Measurements from ENCODE around the gene CRABP2. TPM values are rescaled to one million over a fixed set of nuclear protein-coding genes. Genes with fewer than 3 reads are reported as not detected.

CRABP2 gene
- total RNA-seq, 1 experiment from 2014 or later: 209 TPM

DNA sequence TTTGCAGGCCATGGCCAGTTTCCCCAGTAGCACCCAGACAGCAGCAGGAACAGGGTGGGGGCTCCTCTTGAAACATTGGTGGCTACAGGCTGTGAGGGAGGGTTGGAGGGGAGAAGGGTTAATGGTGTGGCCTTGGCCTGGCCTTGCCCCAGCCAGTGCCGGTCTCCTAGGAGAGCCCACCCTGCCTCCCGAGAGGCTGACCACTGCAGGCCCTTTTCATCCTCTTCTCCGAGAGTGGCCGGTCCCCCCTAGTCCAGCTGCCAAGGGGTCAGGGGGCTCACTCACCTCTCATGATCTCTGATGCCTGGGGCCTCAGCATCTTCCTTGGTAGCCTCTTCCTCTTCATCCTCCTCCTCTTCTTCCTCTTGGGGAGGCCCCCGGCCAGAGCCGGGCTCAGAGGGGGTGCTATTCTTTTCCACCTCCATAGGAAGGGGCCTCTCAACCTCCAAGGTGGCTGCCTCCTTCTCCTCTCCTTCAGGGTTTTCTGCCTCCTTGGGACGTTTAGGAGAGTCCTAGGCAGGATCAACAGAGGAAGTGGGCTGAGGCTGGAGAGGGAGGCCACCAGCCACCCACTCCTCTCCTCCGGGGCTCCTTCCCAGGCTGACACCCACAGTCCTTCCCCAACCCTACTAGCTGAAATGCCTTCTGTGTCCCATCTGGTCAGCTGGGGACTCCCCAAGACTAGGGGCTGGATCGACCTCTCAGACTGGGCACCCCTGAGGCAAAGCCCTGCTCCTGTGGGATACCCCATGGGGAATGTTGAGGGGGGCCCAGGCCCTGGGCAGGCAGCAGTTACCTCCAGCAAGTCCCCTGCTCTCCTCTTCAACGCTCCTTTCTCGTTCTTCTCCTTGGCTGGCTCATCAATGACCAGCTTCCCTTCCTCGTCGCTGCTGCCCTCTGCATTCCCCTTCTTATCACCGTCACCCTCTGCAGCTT, 38.3 kb upstream of the CRABP2 start:
- H2AFZ ChIP-seq (ENCODE audit: low read depth, low read length, poor library complexity, severe bottlenecking): no peak overlapping the region
- TF ChIP-seq, protein P1, sequence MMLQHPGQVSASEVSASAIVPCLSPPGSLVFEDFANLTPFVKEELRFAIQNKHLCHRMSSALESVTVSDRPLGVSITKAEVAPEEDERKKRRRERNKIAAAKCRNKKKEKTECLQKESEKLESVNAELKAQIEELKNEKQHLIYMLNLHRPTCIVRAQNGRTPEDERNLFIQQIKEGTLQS (IDR thresholded peaks at IDR 0.05): no peak
- TF ChIP-seq EZH2phosphoT487 (IDR thresholded peaks at IDR 0.05; ENCODE audit: borderline replicate concordance): no peak
- no peak for TF ChIP-seq POLR2A (IDR thresholded peaks at IDR 0.05; ENCODE audit: borderline replicate concordance, extremely low read depth, insufficient read depth, insufficient read length)
- TF ChIP-seq POLR2AphosphoS5 (IDR thresholded peaks at IDR 0.05; ENCODE audit: low read depth, low read length): no peak
- no peak for TF ChIP-seq CBX3 (IDR thresholded peaks at IDR 0.05; ENCODE audit: low read depth)
- no peak for TF ChIP-seq ELF1 (IDR thresholded peaks at IDR 0.05; ENCODE audit: borderline replicate concordance, low read depth)
- no peak for TF ChIP-seq YY1 (IDR thresholded peaks at IDR 0.05; ENCODE audit: extremely low read depth, insufficient replicate concordance, low read depth, low read length)
- no peak for TF ChIP-seq SP1 (IDR thresholded peaks at IDR 0.05; ENCODE audit: low read depth)
- no peak for TF ChIP-seq ZFX (IDR thresholded peaks at IDR 0.05)
- H3K4me1 ChIP-seq (ENCODE audit: control insufficient read depth in 1 of 2, insufficient read depth in 2 of 2, low read length in 2 of 2): peaks cover 30 to 55% of the 10 kb centered on the region in 2 experiments
- H3K27me3 ChIP-seq (ENCODE audit: insufficient read depth, low read length): no peaks in the 10 kb centered on the region
- peaks cover 16 to 24% of the 10 kb centered on the region in 2 experiments; a peak in 2 of 4 replicates for H3K36me3 ChIP-seq (ENCODE audit: control insufficient read depth in 1 of 2, insufficient read depth in 2 of 2, low read length in 2 of 2)
- CTCF ChIA-PET: interaction anchor here (1.5 kb wide), 1 partner anchor 17 kb away, joined by 8 read pairs; no protein-coding TSS in a partner anchor
- no TSS peak for BruUV-seq (replicated peaks)
- intact Hi-C loops (cut with micrococcal nuclease): loop anchor here (10.0 kb wide), 1 partner anchor 239 kb away; the partner anchor contains the start of gene MEF2D
- no peaks in the 10 kb centered on the region for H3K9me2 ChIP-seq (ENCODE audit: insufficient read depth)
- peaks cover 77% of the 10 kb centered on the region for H3K79me2 ChIP-seq (ENCODE audit: insufficient read depth, low read length)
- H3K4me3 ChIP-seq (replicated peaks in 1 of 2; ENCODE audit: low read depth in 1 of 2, low read length in 2 of 2): no peak overlapping the region
- no peaks in the 10 kb centered on the region for H4K20me1 ChIP-seq (ENCODE audit: insufficient read depth)
- H3K27ac ChIP-seq (ENCODE audit: low read depth, low read length): peak overlapping the region; percentile 23
- no peak overlapping the region for H3K9ac ChIP-seq (ENCODE audit: low read length)
- ATAC-seq (no peak), DNase-seq (ENCODE audit: low read depth, low spot score) (no peak)
- no peak overlapping the region for H3K4me2 ChIP-seq (ENCODE audit: low read length)
- no peaks in the 10 kb centered on the region for H3K9me3 ChIP-seq (ENCODE audit: control insufficient read depth in 1 of 2, insufficient read depth in 1 of 2, low read depth in 1 of 2, low read length in 2 of 2)
- RAD21 ChIA-PET (ENCODE audit: low non-redundant PET in 1 of 2, low total read pairs in 2 of 2, uncharacterized antibody in 2 of 2, unreplicated experiment in 2 of 2): no interaction called here
- POLR2A ChIA-PET: no interaction called here

All from HCT116 (cell line).